GM12878 (cell line): ENCODE results near the gene CUL4A. TPM values are rescaled to one million over a fixed set of nuclear protein-coding genes. Genes with fewer than 3 reads are reported as not detected.

Experiments used
- ATAC-seq: fragments of 200-7000 bp; cut with Tn5 transposase; 3 replicates; pipeline ENCODE4 v1.9.1; 2020; ENCODE audit warnings: mild to moderate bottlenecking, moderate library complexity
- BruUV-seq: library from RNA; stranded (reverse); fragments of 400-500 nt; replicated peaks from 2 replicates; lab custom pipeline; 2021; lab: Mats Ljungman, UMichigan
- CTCF ChIA-PET: fragments of 300-600 bp; sonication (Branson Sonifier 250); formaldehyde crosslinking; extraction: SDS; loops from one replicate; lab custom pipeline; 2021; ENCODE audit warnings: inconsistent platforms; lab: Yijun Ruan, JAX
- POLR2A ChIA-PET: fragments of 350-600 bp; formaldehyde crosslinking; extraction: SDS; loops from one replicate; lab custom pipeline; 2021; ENCODE audit warnings: inconsistent platforms; lab: Charles Lee
- RAD21 ChIA-PET: fragments of 300-600 bp; sonication (Branson Sonifier 250); formaldehyde crosslinking; loops from one replicate; lab custom pipeline; 2023; ENCODE audit warnings: antibody characterized with exemption; ENCODE audit not compliant: unreplicated experiment; lab: Charles Lee
- SMC1A ChIA-PET: fragments of 300-600 bp; sonication (Branson Sonifier 250); formaldehyde crosslinking; loops from one replicate; lab custom pipeline; 2023; ENCODE audit not compliant: unreplicated experiment, uncharacterized antibody; lab: Charles Lee
- DNase-seq: peaks from one replicate; pipeline ENCODE4 v3.0.0-alpha.2; 2011; ENCODE audit warnings: low read depth, low spot score
- FAIRE-seq: peaks from 3 replicates; lab custom pipeline; 2011; peaks lifted over from hg19 to GRCh38; lab: Jason Lieb, UNC
- H2AFZ ChIP-seq: 2 replicates; pipeline ENCODE4 v1.6.0; 2011; ENCODE audit warnings: low read depth, low read length, control low read depth; ENCODE audit not compliant: control insufficient read depth
- H3K27ac ChIP-seq: 2 replicates; pipeline ENCODE4 v1.5.1; 2011; ENCODE audit warnings: control low read depth; ENCODE audit not compliant: control insufficient read depth, insufficient read depth
- H3K27me3 ChIP-seq, 2 experiments: replicated peaks in 1 of 2; 2 replicates each; pipeline versions ENCODE4 v1.6.0 to v1.6.1; 2011; ENCODE audit warnings: low read length in 1 of 2; ENCODE audit not compliant: control insufficient read depth in 2 of 2, insufficient read depth in 2 of 2
- H3K36me3 ChIP-seq, 2 experiments: 2 replicates each; pipeline ENCODE4 v1.5.1; 2011; ENCODE audit warnings: low read length in 1 of 2; ENCODE audit not compliant: control insufficient read depth in 2 of 2, insufficient read depth in 2 of 2
- H3K4me1 ChIP-seq: 2 replicates; pipeline ENCODE4 v1.6.1; 2011; ENCODE audit warnings: mild to moderate bottlenecking, low read length, moderate library complexity, mixed read lengths; ENCODE audit not compliant: control insufficient read depth, insufficient read depth
- H3K4me2 ChIP-seq: 2 replicates; pipeline ENCODE4 v1.6.0; 2011; ENCODE audit warnings: control low read depth; ENCODE audit not compliant: control insufficient read depth, insufficient read depth
- H3K4me3 ChIP-seq: fragments of 200-600 bp; sonication (generic); 2 replicates; pipeline ENCODE4 v1.5.1; 2016
- H3K79me2 ChIP-seq: 2 replicates; pipeline ENCODE4 v1.6.0; 2011; ENCODE audit warnings: low read length; ENCODE audit not compliant: control insufficient read depth, insufficient read depth
- H3K9ac ChIP-seq: 2 replicates; pipeline ENCODE4 v1.8.0; 2011; ENCODE audit warnings: low read length, control low read depth, mixed read lengths; ENCODE audit not compliant: control insufficient read depth, insufficient read depth
- H3K9me3 ChIP-seq: replicated peaks from 3 replicates; pipeline ENCODE4 v1.5.1; 2011; ENCODE audit warnings: mild to moderate bottlenecking, low read length; ENCODE audit not compliant: control insufficient read depth, insufficient read depth
- H4K20me1 ChIP-seq: 2 replicates; pipeline ENCODE4 v1.6.0; 2011; ENCODE audit not compliant: control insufficient read depth, insufficient read depth
- ZBTB4 ChIP-seq: fragments of 450-650 bp; formaldehyde crosslinking; IDR thresholded peaks from 2 replicates; pipeline ENCODE4 v1.4.0; 2022; ENCODE audit warnings: mild to moderate bottlenecking, moderate library complexity
- ZNF217 ChIP-seq: fragments of 450-650 bp; IDR thresholded peaks from 2 replicates; pipeline ENCODE4 v1.6.1; 2017; ENCODE audit warnings: antibody characterized with exemption, mild to moderate bottlenecking
- WGBS: methylation state at CpG from one replicate; pipeline ENCODE4 v1.1.6; 2016; ENCODE audit warnings: low lambda C conversion rate; ENCODE audit not compliant: insufficient replicate concordance, insufficient coverage; ENCODE audit errors: missing lambda C conversion rate; 5-methylcytosine and 5-hydroxymethylcytosine counted together
- in situ Hi-C: fragments of 300-500 bp; cut with MboI; formaldehyde crosslinking; loops from 9 replicates; pipeline ENCODE4 v1.14.3; 2018; ENCODE audit warnings: mixed read lengths
- intact Hi-C: fragments of 100-400 bp; cut with micrococcal nuclease; formaldehyde crosslinking; loops from one replicate; pipeline ENCODE4 v1.14.2; 2022; ENCODE audit not compliant: unreplicated experiment
- polyA plus RNA-seq, 11 experiments: library from polyadenylated mRNA; depleted of rRNA in 4 of 11; unstranded in 6 of 11; stranded (reverse) in 5 of 11; fragments of >200 nt; fragmentation: Nextera tagmentation in 4 of 11; fragmentation: Illumina TruSeq in 1 of 11; extraction: Ambion mirVana in 4 of 11; extraction: Trizol in 1 of 11; gene quantifications; 1 replicate in 1 of 11; 2 replicates in 10 of 11; pipeline versions ENCODE4 v1.2.1 to v1.2.3, GENCODE V29; 2011 to 2016; ENCODE audit warnings: inconsistent platforms in 2 of 11, missing spikeins in 2 of 11, low read depth in 1 of 11
- total RNA-seq, 4 experiments: library from RNA; depleted of rRNA in 3 of 4; stranded (reverse); fragments of >200 nt in 3 of 4; fragmentation: Illumina TruSeq in 1 of 4; extraction: Trizol in 1 of 4; gene quantifications; 2 replicates each; pipeline versions ENCODE4 v1.2.1 to v1.2.3, GENCODE V29; 2013 to 2021

The CUL4A gene
- total and polyA plus RNA-seq, 10 of the 15 experiments (the other 5 are each of a cell fraction or from before 2014, with no cell fraction given) = 19.7 to 74.3 (median 55.6) TPM

- no peak for TF ChIP-seq ZBTB4
- TF ChIP-seq, all 136 proteins: peak for 0
Measured at GRCh38 chr13:113233101-113233500, 23.7 kb downstream of the CUL4A start (continued).

- ChIA-PET POLR2A (interaction anchor here (0.6 kb wide), 1 partner anchor 454 kb away, joined by 3 read pairs; no protein-coding TSS in a partner anchor), SMC1A (interaction anchor here (0.6 kb wide), 1 partner anchor 964 kb away, joined by 3 read pairs; no protein-coding TSS in a partner anchor), CTCF (interaction anchor here (1.5 kb wide), 1 partner anchor 20 kb away, joined by 3 read pairs; no protein-coding TSS in a partner anchor), RAD21 (no interaction called here)
- Histone ChIP-seq H3K27ac (no peak overlapping the region), H3K27me3 (no peaks in the 10 kb centered on the region), H2AFZ (no peak overlapping the region), H3K9me3 (no peaks in the 10 kb centered on the region), H3K9ac (no peak overlapping the region), H3K4me1 (no peaks in the 10 kb centered on the region), H4K20me1 (no peaks in the 10 kb centered on the region), H3K4me3 (no peak overlapping the region), H3K36me3 (peaks cover 5 to 12% of the 10 kb centered on the region in 2 experiments), H3K4me2 (no peak overlapping the region), H3K79me2 (no peaks in the 10 kb centered on the region)
- FAIRE-seq = no peak
- no peak for ATAC-seq
- no TSS peak for BruUV-seq
- TF ChIP-seq ZNF217 = no peak
- in situ Hi-C loops = no loop called here
- intact Hi-C loops = no loop called here
- WGBS = 99% methylated on average over 4 of the region's 4 CpGs
- DNase-seq = no peak
Measured at GRCh38 chr13:113238536-113238935, 29.1 kb downstream of the CUL4A start.
